K562 (cell line): Measurements from ENCODE around the gene PRTFDC1. TPM values are rescaled to one million over a fixed set of nuclear protein-coding genes. Genes with fewer than 3 reads are reported as not detected.

ENCODE experiments used
- ATAC-seq: fragments of 200-7000 bp; cut with Tn5 transposase; 3 replicates; pipeline ENCODE4 v1.9.1; 2020; ENCODE audit warnings: moderate library complexity
- BruUV-seq: library from RNA; stranded (reverse); fragments of 400-500 nt; replicated peaks from 2 replicates; lab custom pipeline; 2021; lab: Mats Ljungman, UMichigan
- CTCF ChIA-PET: fragments of 300-600 bp; formaldehyde crosslinking; extraction: SDS; loops from one replicate; lab custom pipeline; 2021; ENCODE audit warnings: low intra/inter-chr PET ratio; lab: Yijun Ruan, JAX
- POLR2A ChIA-PET: fragments of 300-600, 350-650 bp; sonication (Branson Sonifier 250); formaldehyde crosslinking; extraction: SDS; loops from one replicate; lab custom pipeline; 2021; ENCODE audit warnings: antibody characterized with exemption, inconsistent platforms; lab: Yijun Ruan, JAX
- DNase-seq, 4 experiments: peaks; one replicate each; pipeline versions ENCODE4 v3.0.0 to v3.0.0-alpha.2; 2011 to 2018; ENCODE audit warnings: low spot score in 3 of 4, mixed read lengths in 3 of 4; ENCODE audit errors: extremely low read depth in 1 of 4
- FAIRE-seq: peaks from 2 replicates; lab custom pipeline; 2011; peaks lifted over from hg19 to GRCh38; lab: Jason Lieb, UNC
- H2AFZ ChIP-seq: 2 replicates; pipeline ENCODE4 v1.6.0; 2011; ENCODE audit warnings: low read depth, low read length, control low read depth, inconsistent platforms
- H3K27ac ChIP-seq: fragments of 200-600 bp; 3 replicates; pipeline ENCODE4 v1.8.0; 2011; ENCODE audit warnings: low read depth, mild to moderate bottlenecking, control low read depth, inconsistent platforms, low read length, moderate library complexity, mixed read lengths; ENCODE audit errors: extremely low read depth
- H3K27me3 ChIP-seq, 2 experiments: fragments of 300-600 bp in 1 of 2; 2 replicates in 1 of 2; 3 replicates in 1 of 2; pipeline versions ENCODE4 v1.6.0 to v1.8.0; 2011; ENCODE audit warnings: inconsistent platforms in 2 of 2, low read length in 2 of 2, mild to moderate bottlenecking in 1 of 2, mixed read lengths in 1 of 2, moderate library complexity in 1 of 2; ENCODE audit not compliant: control insufficient read depth in 2 of 2, insufficient read depth in 2 of 2
- H3K36me3 ChIP-seq: fragments of 300-600 bp; 3 replicates; pipeline ENCODE4 v1.8.0; 2011; ENCODE audit warnings: mild to moderate bottlenecking, low read length, inconsistent platforms; ENCODE audit not compliant: control insufficient read depth, insufficient read depth
- H3K4me1 ChIP-seq, 2 experiments: fragments of 200-600 bp in 1 of 2; replicated peaks in 1 of 2; 2 replicates in 1 of 2; 3 replicates in 1 of 2; pipeline versions ENCODE4 v1.5.1 to v1.8.0; 2011; ENCODE audit warnings: inconsistent platforms in 2 of 2, low read length in 2 of 2, mild to moderate bottlenecking in 1 of 2, mixed read lengths in 1 of 2, moderate library complexity in 1 of 2; ENCODE audit not compliant: control insufficient read depth in 2 of 2, insufficient read depth in 2 of 2
- H3K4me2 ChIP-seq: 2 replicates; pipeline ENCODE4 v1.6.1; 2011; ENCODE audit warnings: low read length, control low read depth, inconsistent platforms, mixed read lengths; ENCODE audit not compliant: insufficient read depth
- H3K4me3 ChIP-seq: fragments of 200-600 bp; sonication (generic), shearing (Covaris generic); 2 replicates; pipeline ENCODE4 v1.5.1; 2016; ENCODE audit warnings: control low read depth, inconsistent platforms
- H3K79me2 ChIP-seq: fragments of 200-600 bp; 3 replicates; pipeline ENCODE4 v1.8.0; 2011; ENCODE audit warnings: low read length, inconsistent platforms; ENCODE audit not compliant: control insufficient read depth, insufficient read depth
- H3K9ac ChIP-seq, 2 experiments: 2 replicates each; pipeline versions ENCODE4 v1.6.0 to v1.6.1; 2011; ENCODE audit warnings: low read depth in 2 of 2, low read length in 2 of 2, control low read depth in 1 of 2, inconsistent platforms in 1 of 2, mild to moderate bottlenecking in 1 of 2, mixed read lengths in 1 of 2; ENCODE audit not compliant: insufficient read depth in 1 of 2
- H3K9me1 ChIP-seq: one replicate; pipeline ENCODE4 v1.6.0; 2011; ENCODE audit warnings: inconsistent platforms, mild to moderate bottlenecking, low read length, moderate library complexity; ENCODE audit not compliant: control insufficient read depth, insufficient read depth
- H3K9me3 ChIP-seq: replicated peaks from 2 replicates; pipeline ENCODE4 v1.5.1; 2011; ENCODE audit warnings: low read depth, low read length, inconsistent platforms; ENCODE audit not compliant: control insufficient read depth, insufficient read depth
- H4K20me1 ChIP-seq: replicated peaks from 2 replicates; pipeline ENCODE4 v1.6.1; 2011; ENCODE audit warnings: low read length, inconsistent platforms, mixed read lengths; ENCODE audit not compliant: control insufficient read depth, insufficient read depth
- EGR1 ChIP-seq: fragments of 450-650 bp; conservative IDR thresholded peaks from 2 replicates; pipeline ENCODE4 v1.6.1; 2017; ENCODE audit warnings: mild to moderate bottlenecking
- ILF3 ChIP-seq: fragments of 450-650 bp; IDR thresholded peaks from 2 replicates; pipeline ENCODE4 v1.6.1; 2018; ENCODE audit warnings: antibody characterized with exemption, mild to moderate bottlenecking, moderate library complexity, borderline replicate concordance
- PHB2 ChIP-seq: fragments of 450-650 bp; IDR thresholded peaks from 2 replicates; pipeline ENCODE4 v1.6.1; 2017; ENCODE audit warnings: low read depth
- SMAD3 ChIP-seq: fragments of 450-650 bp; formaldehyde crosslinking; conservative IDR thresholded peaks from 2 replicates; pipeline ENCODE4 v1.4.0; 2020; ENCODE audit warnings: mild to moderate bottlenecking
- YY1 ChIP-seq, 3 experiments: IDR thresholded peaks; 2 replicates each; pipeline ENCODE4 v1.6.1; 2011; ENCODE audit warnings: low read length in 2 of 3, mild to moderate bottlenecking in 2 of 3, moderate library complexity in 2 of 3, borderline replicate concordance in 1 of 3, control low read depth in 1 of 3, low read depth in 1 of 3; ENCODE audit not compliant: insufficient read depth in 3 of 3, insufficient replicate concordance in 2 of 3, control insufficient read depth in 1 of 3, insufficient read length in 1 of 3; ENCODE audit errors: extremely low read depth in 1 of 3
- WGBS: fragments of 100-300 bp; shearing (Covaris generic); methylation state at CpG from one replicate; pipeline ENCODE4 v1.1.6; 2016; ENCODE audit warnings: low coverage, mixed read lengths; ENCODE audit not compliant: insufficient coverage; ENCODE audit errors: missing lambda C conversion rate; 5-methylcytosine and 5-hydroxymethylcytosine counted together
- in situ Hi-C: fragments of 300-500 bp; cut with MboI; formaldehyde crosslinking; loops from 4 replicates; pipeline ENCODE4 v1.15.0; 2018; ENCODE audit warnings: inconsistent platforms, mixed read lengths
- intact Hi-C: fragments of 100-400 bp; cut with micrococcal nuclease; formaldehyde crosslinking; loops from 2 replicates; pipeline ENCODE4 v1.14.2; 2022
- polyA plus RNA-seq, 8 experiments: library from polyadenylated mRNA; depleted of rRNA in 4 of 8; stranded (reverse) in 5 of 8; unstranded in 3 of 8; fragments of >200 nt; fragmentation: Nextera tagmentation in 2 of 8; fragmentation: Illumina TruSeq in 1 of 8; extraction: Ambion mirVana in 2 of 8; extraction: Trizol in 1 of 8; gene quantifications; 2 replicates each; pipeline versions ENCODE4 v1.2.1 to v1.2.3, GENCODE V29; 2011 to 2014; ENCODE audit warnings: inconsistent platforms in 1 of 8, missing spikeins in 1 of 8
- total RNA-seq, 7 experiments: library from RNA; depleted of rRNA in 6 of 7; stranded (reverse); fragments of >200 nt in 6 of 7; fragmentation: Illumina TruSeq in 2 of 7; extraction: Trizol in 2 of 7; gene quantifications; 2 replicates each; pipeline versions ENCODE4 v1.2.1 to v1.2.3, GENCODE V29; 2011 to 2021; ENCODE audit warnings: low replicate concordance in 1 of 7
- TF ChIP-seq, protein P1 (sequence below): fragments of 450-650 bp; conservative IDR thresholded peaks from 2 replicates; pipeline ENCODE4 v1.6.1; 2016; ENCODE audit warnings: missing genetic modification characterization, low read depth, mild to moderate bottlenecking, missing compliant biosample characterization, moderate library complexity

Gene PRTFDC1
- total and polyA plus RNA-seq, 9 of the 15 experiments (the other 6 are each of a cell fraction or from before 2014, with no cell fraction given), result 7.0 to 27.6 (median 10.0) TPM

DNA sequence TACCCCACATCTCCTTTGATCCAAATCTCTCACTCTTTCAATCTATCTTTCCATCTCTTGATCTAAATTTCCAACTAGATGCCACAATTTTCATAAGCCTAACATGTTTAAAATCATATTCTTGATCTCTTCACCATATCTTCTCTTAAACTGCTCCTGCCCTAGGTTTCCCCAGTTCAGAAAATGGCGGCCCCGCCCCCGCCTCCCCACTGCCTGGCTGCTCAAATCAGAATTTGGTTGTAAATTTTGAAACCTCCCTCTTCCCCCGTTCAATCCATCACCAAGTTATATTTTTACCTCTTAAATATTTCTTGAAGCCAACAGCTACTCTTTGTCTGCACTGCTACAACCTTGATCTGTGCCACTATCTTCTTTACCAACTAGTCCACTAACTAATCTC lies 27.3 kb upstream of the PRTFDC1 start:
- Histone ChIP-seq H2AFZ (no peak overlapping the region), H3K9ac (no peak overlapping the region), H4K20me1 (no peaks in the 10 kb centered on the region), H3K9me3 (no peaks in the 10 kb centered on the region; the same call in 1 of the 2 replicates), H3K4me3 (no peak overlapping the region), H3K27me3 (no peaks in the 10 kb centered on the region), H3K79me2 (no peaks in the 10 kb centered on the region), H3K9me1 (no peaks in the 10 kb centered on the region), H3K27ac (no peak overlapping the region), H3K4me1 (no peaks in the 10 kb centered on the region; a peak in 1 of 5 replicates), H3K36me3 (no peaks in the 10 kb centered on the region), H3K4me2 (no peak overlapping the region)
- ChIA-PET CTCF (no interaction called here), POLR2A (no interaction called here)
- BruUV-seq, result no TSS peak
- no peak for DNase-seq
- in situ Hi-C loops, result no loop called here
- intact Hi-C loops, result no loop called here
- no peak for FAIRE-seq
- TF ChIP-seq SMAD3 (no peak), ILF3 (no peak), EGR1 (peak; percentile 19; the same call in 1 of the 2 replicates), YY1 (IDR thresholded peaks at IDR 0.05; ENCODE audit: borderline replicate concordance in 1 of 3, control insufficient read depth in 1 of 3, extremely low read depth in 1 of 3, insufficient read depth in 3 of 3, insufficient read length in 1 of 3, insufficient replicate concordance in 2 of 3, low read depth in 1 of 3, low read length in 2 of 3) (peak in 1 of 3 experiments; percentile 54), PHB2 (no peak)
- TF ChIP-seq, protein P1, sequence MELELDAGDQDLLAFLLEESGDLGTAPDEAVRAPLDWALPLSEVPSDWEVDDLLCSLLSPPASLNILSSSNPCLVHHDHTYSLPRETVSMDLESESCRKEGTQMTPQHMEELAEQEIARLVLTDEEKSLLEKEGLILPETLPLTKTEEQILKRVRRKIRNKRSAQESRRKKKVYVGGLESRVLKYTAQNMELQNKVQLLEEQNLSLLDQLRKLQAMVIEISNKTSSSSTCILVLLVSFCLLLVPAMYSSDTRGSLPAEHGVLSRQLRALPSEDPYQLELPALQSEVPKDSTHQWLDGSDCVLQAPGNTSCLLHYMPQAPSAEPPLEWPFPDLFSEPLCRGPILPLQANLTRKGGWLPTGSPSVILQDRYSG (tag), result no peak
- WGBS, result 0% methylated on average over 1 of the region's 4 CpGs
- no peak for ATAC-seq
